ENCODE measurements around the gene STK32B.

DNA sequence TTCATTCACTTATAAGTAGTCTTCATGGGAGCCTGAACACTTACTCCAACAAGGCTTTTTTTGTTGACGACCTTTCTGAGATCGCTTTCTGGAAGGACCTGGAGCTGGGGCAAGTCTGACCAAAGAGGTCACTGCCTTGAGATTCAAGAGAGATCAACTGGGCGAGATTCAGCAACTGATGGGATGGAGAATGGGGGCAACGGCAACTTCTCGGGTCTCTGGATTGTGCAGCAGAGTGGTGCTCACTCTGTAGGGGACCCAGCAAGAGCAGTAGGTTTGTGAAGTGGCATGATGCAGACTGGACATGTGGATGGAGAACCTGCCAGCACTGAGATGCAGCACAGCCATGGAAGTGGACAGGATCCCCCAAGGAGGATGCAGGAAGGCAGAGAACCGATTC lies 369.0 kb downstream of the STK32B start:
- TF ChIP-seq POLR2A (IDR thresholded peaks at IDR 0.05; ENCODE audit: low read length) (no peak), GATA1 (IDR thresholded peaks at IDR 0.05; ENCODE audit: low read depth, low read length) (no peak)
